Measurements from ENCODE around the gene RAD18.

Gene RAD18

DNA sequence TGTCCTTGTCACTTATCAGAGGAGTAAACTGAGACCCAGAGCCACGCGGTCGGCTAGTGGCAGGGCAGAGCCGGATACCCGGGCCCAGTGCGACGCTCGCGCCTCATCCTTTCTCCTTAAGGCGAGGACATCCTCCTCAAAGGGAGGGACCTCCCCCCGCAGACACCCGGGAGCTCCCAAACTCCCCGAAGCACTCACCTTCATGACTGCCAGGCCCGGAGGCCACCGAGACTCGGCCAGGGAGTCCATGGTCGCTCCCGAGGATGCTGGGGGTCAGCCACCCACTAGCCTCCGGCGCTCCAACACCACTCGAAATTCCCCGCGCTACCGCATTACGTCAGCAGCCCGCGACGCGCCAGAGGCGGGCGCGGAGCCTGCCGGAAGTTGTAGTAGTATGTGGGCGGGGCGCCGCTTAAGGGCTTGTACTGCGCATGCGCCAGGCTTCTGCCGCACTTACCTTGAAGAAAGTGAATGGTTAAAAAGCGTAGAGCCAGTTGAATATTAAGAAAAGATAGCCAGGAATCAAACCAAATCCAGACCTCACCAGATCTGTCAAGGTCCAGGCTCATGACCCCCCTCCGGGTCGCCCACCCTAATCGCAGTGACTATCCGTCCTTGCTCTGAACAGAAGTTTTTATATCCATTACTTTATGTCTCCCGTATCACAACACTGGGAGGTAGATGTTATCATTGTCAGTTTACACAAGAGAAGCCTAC lies at the start of gene RAD18:
TSS of gene RAD18 (minus strand) at position 336 of the 717 bp plus-strand sequence. CDS start at position 249, 87 bp downstream.
- DNase-seq = peak; percentile 93

- no peak for DNase-seq
Observed at GRCh38 chr3:9012521-9012920, 49.2 kb upstream of the RAD18 start.

DNA sequence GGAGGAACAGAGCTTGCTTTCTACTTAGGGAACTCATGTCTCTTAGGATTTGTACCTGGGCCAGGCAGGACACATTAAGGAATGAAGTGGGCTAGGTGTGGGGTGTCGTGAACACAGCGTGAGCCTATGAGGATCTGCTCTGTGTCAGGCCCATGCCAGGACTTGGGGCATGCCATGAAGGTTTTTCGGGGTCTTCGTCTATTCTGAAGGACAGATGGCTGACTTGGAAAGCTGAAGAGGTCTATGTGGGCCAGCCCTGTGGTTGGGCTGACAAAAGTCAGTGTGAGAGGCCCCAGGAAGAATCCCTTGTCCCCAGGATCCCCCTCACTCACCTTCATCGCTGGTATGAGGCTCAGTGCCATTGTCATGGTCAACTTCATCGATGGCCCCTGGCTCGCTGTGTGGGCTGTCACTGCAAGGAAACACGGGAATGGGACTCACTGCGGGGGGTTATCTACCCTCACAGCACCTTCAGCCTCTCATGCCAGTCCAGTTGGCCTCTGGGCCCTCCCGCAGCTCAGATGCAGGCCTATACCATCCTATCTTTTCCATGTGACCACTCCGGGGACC lies 46.8 kb upstream of the RAD18 start:
- no peak for DNase-seq

GRCh38 chr3:9008550-9009255 lies 45.4 kb upstream of the RAD18 start:
- no peak for DNase-seq

DNA sequence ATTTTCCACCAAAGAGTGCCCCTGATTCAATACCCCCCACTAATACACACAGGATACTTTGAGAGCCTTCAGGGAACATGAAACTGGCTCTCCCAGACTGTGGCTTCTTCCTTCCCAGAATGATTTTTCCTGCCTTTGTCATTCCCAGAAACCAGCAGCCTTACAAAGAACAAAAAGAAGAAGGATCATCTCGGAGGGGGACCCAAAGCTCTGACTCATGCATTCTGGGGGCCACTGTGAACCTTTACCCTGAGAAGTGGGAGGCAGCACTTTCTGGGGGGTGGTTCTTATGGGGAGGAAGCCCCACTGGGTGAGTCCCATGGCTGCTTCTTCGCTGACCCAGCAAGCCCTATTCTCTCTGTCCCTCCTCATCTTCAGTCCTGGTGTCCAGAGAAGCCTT lies 44.7 kb upstream of the RAD18 start:
- no peak for DNase-seq

DNA sequence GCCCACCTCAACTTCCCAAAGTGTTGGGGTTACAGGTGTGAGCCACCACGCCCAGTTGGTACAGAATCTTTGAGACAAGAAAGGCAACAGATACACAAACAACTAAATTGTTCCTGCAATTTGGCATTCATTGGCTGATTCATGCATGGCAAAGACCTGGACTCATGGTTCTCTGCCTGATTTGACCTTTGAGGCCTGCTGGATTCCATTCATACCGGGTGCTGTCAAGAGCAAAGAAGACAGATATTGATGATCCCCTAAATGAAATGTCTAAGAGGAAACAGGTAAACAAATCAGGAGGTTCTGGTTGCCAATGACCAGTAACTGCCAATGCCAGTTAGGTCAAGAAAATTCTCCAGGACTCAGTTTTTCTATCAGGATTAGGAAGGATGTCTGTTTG lies 43.9 kb upstream of the RAD18 start:
- DNase-seq = no peak

DNA sequence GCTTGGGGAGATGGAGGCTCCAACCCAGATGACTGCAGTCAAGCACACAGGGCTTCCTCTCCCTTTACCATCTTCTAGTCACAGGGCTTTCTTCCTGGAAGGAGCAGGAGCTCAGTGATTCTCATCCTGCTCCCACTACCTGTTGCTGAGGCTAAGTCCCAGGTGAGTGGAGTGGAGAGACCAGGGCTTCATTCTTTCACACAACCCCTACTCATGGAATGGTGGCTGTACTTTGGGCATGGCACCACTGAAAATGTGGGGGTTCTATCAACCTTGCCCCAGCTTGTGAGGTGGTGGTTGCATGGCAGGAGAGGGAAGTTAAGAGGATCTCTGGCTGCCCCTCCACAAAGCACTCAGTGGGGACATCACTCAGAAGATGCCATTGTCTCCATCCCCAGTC lies 36.8 kb upstream of the RAD18 start:
- DNase-seq = no peak

DNA sequence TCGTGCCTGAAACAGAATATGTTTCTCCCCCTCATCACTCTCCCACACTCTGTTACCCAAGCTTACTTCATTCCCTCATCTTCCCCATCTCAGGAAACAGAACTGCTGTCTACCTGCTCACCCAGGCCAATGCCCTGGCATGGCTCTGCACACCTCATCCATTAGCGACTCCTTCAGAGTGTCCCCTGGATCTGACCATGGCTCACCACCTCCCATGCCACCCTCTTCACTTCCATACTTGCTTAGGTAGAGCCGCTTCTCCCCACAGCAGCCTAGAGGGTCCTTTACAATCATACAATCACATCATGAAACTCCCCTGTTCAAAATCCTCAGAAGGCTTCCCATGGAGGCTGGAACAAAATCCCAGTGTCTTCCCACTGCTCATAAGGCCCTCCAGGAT lies 33.9 kb upstream of the RAD18 start:
- DNase-seq = no peak

DNA sequence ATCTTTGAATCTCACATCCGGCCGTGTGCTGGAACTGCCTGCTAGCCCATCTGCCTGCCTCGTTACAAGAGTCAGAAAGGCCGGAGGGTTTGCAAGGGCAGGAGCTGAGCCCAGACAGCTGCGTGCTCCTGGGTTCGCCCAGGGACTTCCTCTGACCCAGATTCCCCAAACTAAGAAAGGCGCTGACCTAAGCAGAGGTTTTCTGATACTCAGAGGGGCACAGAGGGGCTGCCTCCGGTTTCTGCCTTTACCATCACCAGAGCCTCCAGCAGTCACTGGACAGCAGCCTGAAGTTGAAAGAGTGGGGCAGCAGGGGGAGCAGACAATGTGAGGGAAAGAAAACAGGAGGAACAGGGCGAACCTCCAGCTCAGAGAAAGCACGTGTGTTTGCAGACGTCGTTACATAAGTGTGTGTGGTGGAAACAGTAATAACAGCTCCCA lies 33.4 kb upstream of the RAD18 start:
- no peak for DNase-seq

- DNase-seq = no peak
Observed at GRCh38 chr3:8996216-8996615, 32.9 kb upstream of the RAD18 start.

- no peak for DNase-seq
Observed at GRCh38 chr3:8994226-8994625, 31.0 kb upstream of the RAD18 start.

DNA sequence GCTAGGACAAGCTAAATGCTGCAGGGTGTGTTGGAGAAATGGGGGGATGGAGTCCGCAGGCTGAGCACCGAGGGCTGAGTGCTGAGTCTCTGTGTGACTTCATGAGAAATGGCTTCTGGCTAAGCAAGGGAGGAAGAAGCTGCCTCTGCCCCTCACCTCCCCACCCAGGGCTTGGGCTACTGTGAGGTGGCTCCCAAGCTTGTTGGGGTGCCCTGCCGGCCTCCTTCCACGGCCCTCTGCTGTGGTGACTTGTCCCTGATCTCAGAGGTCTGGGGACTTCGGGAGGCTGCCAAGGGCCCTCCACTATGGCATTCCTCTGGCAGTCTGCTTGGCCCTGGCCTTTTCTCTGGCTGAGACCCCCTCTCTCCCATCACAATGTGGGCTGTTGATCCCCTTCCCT lies 30.1 kb upstream of the RAD18 start:
- DNase-seq = no peak

GRCh38 chr3:8992854-8993253 lies 29.6 kb upstream of the RAD18 start:
- no peak for DNase-seq

- no peak for DNase-seq
Observed at GRCh38 chr3:8992199-8992598, 28.9 kb upstream of the RAD18 start.

- no peak for DNase-seq
Observed at GRCh38 chr3:8990266-8991215, 27.3 kb upstream of the RAD18 start.

DNA sequence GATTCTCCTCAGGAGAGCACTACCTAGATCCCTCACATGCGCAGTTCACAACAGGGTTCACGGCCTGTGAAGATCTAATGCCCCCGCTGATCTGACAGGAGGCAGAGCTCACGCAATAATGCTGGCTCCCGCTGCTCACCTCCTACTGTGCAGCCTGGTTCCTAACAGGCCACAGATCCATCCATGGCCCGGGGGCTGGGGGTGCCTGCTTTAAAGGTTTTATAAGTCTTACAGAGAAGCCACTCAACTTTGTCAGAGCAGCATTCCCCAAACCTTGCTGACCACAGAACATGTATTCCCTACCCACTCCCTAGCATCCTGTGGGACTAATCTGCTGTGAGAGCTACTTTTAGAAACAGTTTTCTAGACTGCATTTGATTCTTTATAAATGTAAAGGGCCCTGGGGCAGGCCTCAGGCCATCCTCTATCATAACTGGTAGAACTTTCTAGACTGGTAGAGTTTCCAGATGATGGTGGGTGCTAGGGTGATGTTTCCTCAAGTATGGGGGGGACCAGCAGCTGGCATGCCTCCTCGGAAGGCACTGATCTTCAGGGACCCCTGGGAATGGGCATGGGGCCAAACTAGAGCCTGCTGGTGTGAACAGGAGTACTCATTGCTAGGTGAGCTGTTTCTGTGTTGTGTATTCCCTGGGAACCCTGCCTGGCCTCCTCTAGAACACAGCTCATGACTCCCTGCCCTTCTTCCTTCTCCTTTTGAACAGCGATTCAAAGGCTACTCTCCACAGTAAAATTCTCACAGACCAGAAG lies 25.7 kb upstream of the RAD18 start:
- no peak for DNase-seq

DNA sequence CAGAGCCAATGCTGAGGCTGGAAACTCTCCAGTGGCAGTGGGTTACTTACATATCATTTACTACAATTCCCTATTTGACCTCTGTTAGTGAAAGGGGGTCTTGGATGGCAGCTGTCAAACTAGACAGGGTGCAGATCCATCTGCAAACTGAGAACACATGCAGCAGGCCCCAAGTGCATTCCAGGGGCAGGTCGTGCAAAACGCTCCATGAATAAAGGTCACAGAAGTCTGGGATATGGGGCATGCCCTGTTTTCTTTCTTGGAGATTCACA lies 25.0 kb upstream of the RAD18 start:
- no peak for DNase-seq

DNA sequence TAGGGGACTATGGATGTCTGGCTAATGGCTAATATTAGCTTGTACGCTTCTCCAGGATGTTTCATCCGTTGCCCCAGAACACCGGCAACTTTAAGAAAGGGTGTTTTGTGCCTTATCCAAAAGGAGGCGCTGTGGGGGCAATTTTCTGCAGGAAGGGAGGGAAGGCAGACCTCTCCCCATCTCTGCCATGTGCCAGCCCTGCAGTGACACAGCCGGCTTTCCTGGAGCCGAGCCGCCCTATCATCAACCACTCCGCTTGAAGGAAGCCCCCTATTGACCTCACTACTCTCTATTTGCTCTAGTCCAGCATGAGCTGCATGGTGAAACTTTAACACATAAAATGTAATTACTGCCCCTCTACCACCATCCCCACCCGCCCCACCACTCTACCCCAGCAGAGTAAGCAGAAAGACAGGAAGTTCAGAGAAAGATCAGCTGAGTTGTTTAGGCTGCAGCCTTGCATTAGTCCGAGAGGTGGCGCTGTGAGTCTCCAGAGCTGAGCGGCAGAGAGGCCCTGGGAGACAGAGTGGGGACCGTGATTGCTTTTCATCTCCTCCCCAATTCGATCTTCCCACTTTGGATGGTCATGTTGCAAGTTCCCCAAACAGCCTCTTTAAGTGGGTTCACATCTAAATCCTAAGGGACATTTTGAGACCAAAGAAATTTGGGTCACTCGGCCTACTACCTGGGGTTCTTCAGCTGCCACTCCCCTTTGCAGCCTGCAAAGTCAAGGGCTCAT lies 24.5 kb upstream of the RAD18 start:
- DNase-seq = peak; percentile 46 to 57

DNA sequence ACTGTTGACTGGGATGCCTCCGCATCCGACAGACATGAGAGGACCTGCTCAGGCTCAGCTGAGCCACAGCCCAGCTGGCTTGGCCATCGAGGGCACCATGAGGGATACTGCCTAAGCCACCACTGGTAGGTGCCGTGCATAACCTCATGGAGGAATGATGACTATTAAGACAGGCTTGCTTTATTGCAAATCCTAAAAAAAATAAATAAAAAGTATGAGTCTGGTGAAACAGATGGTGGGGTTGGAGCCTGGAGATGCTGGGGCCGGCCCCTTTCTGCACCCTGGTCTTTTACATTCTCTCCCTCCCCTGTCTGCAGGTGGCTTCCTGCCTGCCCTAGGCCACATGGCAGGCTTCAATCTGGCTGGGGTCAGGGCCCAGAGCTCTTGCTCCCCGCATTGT lies 24.0 kb upstream of the RAD18 start:
- no peak for DNase-seq

- no peak for DNase-seq
Observed at GRCh38 chr3:8986741-8987140, 23.5 kb upstream of the RAD18 start.

DNA sequence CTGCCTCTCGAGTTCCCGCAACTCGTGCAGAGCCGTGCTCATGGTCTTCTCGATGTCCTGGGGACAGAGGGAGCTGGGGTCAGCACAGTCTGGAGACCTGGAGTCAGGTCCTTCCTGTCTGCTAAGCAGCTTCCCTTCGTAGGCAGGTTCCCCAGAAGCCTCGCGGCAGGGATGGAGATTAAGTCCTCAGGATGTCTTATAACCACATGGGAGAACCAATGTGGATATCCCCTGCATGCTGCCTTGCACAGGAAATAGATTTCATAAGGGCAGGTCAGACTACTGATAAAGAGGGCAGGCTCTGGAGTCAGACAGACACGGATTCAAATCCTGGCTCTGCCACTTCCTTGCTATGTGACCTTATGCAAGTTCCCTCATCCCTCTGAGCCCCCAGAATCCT lies 22.6 kb upstream of the RAD18 start:
- no peak for DNase-seq

DNA sequence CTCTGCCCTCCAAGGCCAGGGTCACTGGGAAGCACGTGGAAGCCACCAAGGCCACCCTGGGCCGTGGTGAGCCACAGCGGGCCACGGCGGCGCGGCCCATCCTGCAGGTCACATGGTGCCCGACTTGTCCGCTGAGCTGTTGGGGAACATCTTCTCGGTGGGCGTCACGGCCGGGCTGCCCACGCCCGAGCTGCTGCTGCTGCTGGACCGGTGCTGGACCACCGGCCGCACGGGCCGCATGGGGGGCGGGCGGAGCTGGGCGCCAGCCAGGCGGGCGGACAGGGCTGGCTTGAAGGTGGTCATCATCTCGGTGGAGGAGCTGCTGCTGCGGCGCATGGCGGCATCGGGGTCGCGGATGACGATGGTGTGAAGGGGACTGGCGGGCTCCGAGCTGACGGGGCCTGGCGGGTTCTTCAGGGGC lies 22.1 kb upstream of the RAD18 start:
- no peak for DNase-seq
